WTC11 (cell line): ENCODE measurements around the gene FH. TPM values are rescaled to one million over a fixed set of nuclear protein-coding genes. Genes with fewer than 3 reads are reported as not detected.

Experiments used
- ATAC-seq: fragments of 200-7000 bp; cut with Tn5 transposase; 2 replicates; pipeline ENCODE4 v1.10.0; 2021; ENCODE audit warnings: mild to moderate bottlenecking, moderate library complexity
- CTCF ChIA-PET: fragments of 300-600 bp; sonication (Branson Sonifier 250); formaldehyde crosslinking; loops from one replicate; lab custom pipeline; 2021; ENCODE audit warnings: antibody characterized with exemption; lab: Charles Lee
- POLR2A ChIA-PET: fragments of 350-600 bp; sonication (Branson Sonifier 250); formaldehyde crosslinking; loops from one replicate; lab custom pipeline; 2021; ENCODE audit warnings: antibody characterized with exemption; lab: Charles Lee
- DNase-seq: peaks from one replicate; pipeline ENCODE4 v3.0.0; 2021; ENCODE audit warnings: low spot score
- H3K27ac Mint-ChIP-seq: 2 replicates; pipeline ENCODE4 v1.8.0; 2021; ENCODE audit warnings: mixed read lengths
- H3K27me3 Mint-ChIP-seq: 2 replicates; pipeline ENCODE4 v1.8.0; 2021; ENCODE audit warnings: low read depth, mild to moderate bottlenecking, moderate library complexity, mixed read lengths
- H3K36me3 Mint-ChIP-seq: 2 replicates; pipeline ENCODE4 v1.8.0; 2021; ENCODE audit warnings: mixed read lengths
- H3K4me1 Mint-ChIP-seq: 2 replicates; pipeline ENCODE4 v1.8.0; 2022; ENCODE audit warnings: mixed read lengths
- H3K4me3 Mint-ChIP-seq: 2 replicates; pipeline ENCODE4 v1.8.0; 2021; ENCODE audit warnings: mild to moderate bottlenecking, moderate library complexity, mixed read lengths
- H3K9me3 Mint-ChIP-seq: 2 replicates; pipeline ENCODE4 v1.8.0; 2021; ENCODE audit warnings: mixed read lengths
- EMX1 ChIP-seq: fragments of 250-450 bp; sonication (Bioruptor Pico); IDR thresholded peaks from 2 replicates; pipeline ENCODE4 v1.8.0; 2021; ENCODE audit warnings: mild to moderate bottlenecking
- GTF2I ChIP-seq: fragments of 250-450 bp; sonication (Bioruptor Pico); conservative IDR thresholded peaks from 2 replicates; pipeline ENCODE4 v1.4.0; 2021; ENCODE audit warnings: mild to moderate bottlenecking
- HMGA2 ChIP-seq: fragments of 250-450 bp; sonication (Bioruptor Pico); IDR thresholded peaks from 2 replicates; pipeline ENCODE4 v1.4.0; 2021; ENCODE audit warnings: mild to moderate bottlenecking, moderate library complexity
- KAT7 ChIP-seq: sonication (generic); formaldehyde crosslinking; IDR thresholded peaks from 2 replicates; pipeline ENCODE4 v1.8.1; 2023; ENCODE audit warnings: missing genetic modification reagents, mild to moderate bottlenecking, borderline replicate concordance
- NFATC4 ChIP-seq: fragments of 250-450 bp; sonication (Bioruptor Pico); IDR thresholded peaks from 2 replicates; pipeline ENCODE4 v1.9.0; 2021; ENCODE audit warnings: mild to moderate bottlenecking
- NR3C1 ChIP-seq: sonication (generic); formaldehyde crosslinking; conservative IDR thresholded peaks from 2 replicates; pipeline ENCODE4 v1.8.1; 2023; ENCODE audit warnings: low read depth, mild to moderate bottlenecking, missing genetic modification reagents
- SOX15 ChIP-seq: fragments of 250-450 bp; sonication (Bioruptor Pico); IDR thresholded peaks from 2 replicates; pipeline ENCODE4 v1.9.0; 2021; ENCODE audit warnings: mild to moderate bottlenecking
- TEAD4 ChIP-seq: sonication (generic); formaldehyde crosslinking; IDR thresholded peaks from 2 replicates; pipeline ENCODE4 v1.8.0; 2022; ENCODE audit warnings: mild to moderate bottlenecking, missing genetic modification reagents
- ZNF121 ChIP-seq: sonication (generic); formaldehyde crosslinking; IDR thresholded peaks from 2 replicates; pipeline ENCODE4 v1.8.0; 2023; ENCODE audit warnings: missing genetic modification reagents
- ZNF219 ChIP-seq: sonication (generic); formaldehyde crosslinking; IDR thresholded peaks from 2 replicates; pipeline ENCODE4 v1.8.0; 2023; ENCODE audit warnings: missing genetic modification reagents, mild to moderate bottlenecking, borderline replicate concordance
- ZNF263 ChIP-seq: sonication (generic); formaldehyde crosslinking; IDR thresholded peaks from 2 replicates; pipeline ENCODE4 v1.8.1; 2022; ENCODE audit warnings: low read depth, mild to moderate bottlenecking, moderate library complexity, missing genetic modification reagents
- ZNF671 ChIP-seq: fragments of 250-450 bp; sonication (Bioruptor Pico); IDR thresholded peaks from 2 replicates; pipeline ENCODE4 v1.8.0; 2021; ENCODE audit warnings: mild to moderate bottlenecking
- total RNA-seq: library from RNA; stranded (reverse); gene quantifications from 3 replicates; pipeline ENCODE4 v1.2.3, GENCODE V29; 2021
- TF ChIP-seq, protein P1 (sequence below): sonication (generic); formaldehyde crosslinking; IDR thresholded peaks from 2 replicates; pipeline ENCODE4 v1.8.0; 2022; ENCODE audit warnings: missing genetic modification reagents
- TF ChIP-seq, protein P2 (sequence below): sonication (generic); formaldehyde crosslinking; IDR thresholded peaks from 2 replicates; pipeline ENCODE4 v1.8.1; 2023; ENCODE audit warnings: mild to moderate bottlenecking, missing genetic modification reagents, moderate library complexity
- TF ChIP-seq, protein P3 (sequence below): sonication (generic); formaldehyde crosslinking; IDR thresholded peaks from 2 replicates; pipeline ENCODE4 v1.8.0; 2022; ENCODE audit warnings: mild to moderate bottlenecking, missing genetic modification reagents
- TF ChIP-seq, protein P4 (sequence below): fragments of 250-450 bp; sonication (Bioruptor Pico); IDR thresholded peaks from 2 replicates; pipeline ENCODE4 v1.9.0; 2021; ENCODE audit warnings: mild to moderate bottlenecking, borderline replicate concordance
- TF ChIP-seq, protein P5 (sequence below): sonication (generic); formaldehyde crosslinking; IDR thresholded peaks from 2 replicates; pipeline ENCODE4 v1.8.0; 2023; ENCODE audit warnings: missing genetic modification reagents
- TF ChIP-seq, protein P6 (sequence below): fragments of 250-450 bp; sonication (Bioruptor Pico); conservative IDR thresholded peaks from 2 replicates; pipeline ENCODE4 v1.9.0; 2021; ENCODE audit warnings: mild to moderate bottlenecking

FH gene
- total RNA-seq, 1 experiment from 2014 or later, result 77.4 TPM

DNA sequence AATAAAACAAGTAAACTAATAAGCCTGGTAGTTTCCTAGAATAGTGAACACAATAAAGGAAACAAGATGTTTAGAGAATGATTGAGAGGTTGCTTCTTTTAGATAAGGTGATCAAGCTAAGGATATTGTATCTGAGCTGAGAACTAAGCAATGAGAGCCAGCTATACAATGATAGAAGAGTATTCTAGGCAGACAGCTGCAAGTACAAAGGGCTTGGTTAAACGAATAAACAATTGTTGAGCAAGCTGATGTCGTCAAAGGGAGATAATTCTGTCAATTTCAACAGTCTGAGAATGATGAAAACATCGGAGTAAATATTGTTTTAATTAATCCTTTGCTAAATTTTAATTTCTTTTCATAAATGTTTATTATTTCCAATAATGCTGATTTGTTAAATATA, 5.5 kb upstream of the FH start (continued):
- TF ChIP-seq, protein P1, sequence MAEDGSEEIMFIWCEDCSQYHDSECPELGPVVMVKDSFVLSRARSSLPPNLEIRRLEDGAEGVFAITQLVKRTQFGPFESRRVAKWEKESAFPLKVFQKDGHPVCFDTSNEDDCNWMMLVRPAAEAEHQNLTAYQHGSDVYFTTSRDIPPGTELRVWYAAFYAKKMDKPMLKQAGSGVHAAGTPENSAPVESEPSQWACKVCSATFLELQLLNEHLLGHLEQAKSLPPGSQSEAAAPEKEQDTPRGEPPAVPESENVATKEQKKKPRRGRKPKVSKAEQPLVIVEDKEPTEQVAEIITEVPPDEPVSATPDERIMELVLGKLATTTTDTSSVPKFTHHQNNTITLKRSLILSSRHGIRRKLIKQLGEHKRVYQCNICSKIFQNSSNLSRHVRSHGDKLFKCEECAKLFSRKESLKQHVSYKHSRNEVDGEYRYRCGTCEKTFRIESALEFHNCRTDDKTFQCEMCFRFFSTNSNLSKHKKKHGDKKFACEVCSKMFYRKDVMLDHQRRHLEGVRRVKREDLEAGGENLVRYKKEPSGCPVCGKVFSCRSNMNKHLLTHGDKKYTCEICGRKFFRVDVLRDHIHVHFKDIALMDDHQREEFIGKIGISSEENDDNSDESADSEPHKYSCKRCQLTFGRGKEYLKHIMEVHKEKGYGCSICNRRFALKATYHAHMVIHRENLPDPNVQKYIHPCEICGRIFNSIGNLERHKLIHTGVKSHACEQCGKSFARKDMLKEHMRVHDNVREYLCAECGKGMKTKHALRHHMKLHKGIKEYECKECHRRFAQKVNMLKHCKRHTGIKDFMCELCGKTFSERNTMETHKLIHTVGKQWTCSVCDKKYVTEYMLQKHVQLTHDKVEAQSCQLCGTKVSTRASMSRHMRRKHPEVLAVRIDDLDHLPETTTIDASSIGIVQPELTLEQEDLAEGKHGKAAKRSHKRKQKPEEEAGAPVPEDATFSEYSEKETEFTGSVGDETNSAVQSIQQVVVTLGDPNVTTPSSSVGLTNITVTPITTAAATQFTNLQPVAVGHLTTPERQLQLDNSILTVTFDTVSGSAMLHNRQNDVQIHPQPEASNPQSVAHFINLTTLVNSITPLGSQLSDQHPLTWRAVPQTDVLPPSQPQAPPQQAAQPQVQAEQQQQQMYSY (CRISPR knock-in tag), result no peak
- TF ChIP-seq, protein P2, sequence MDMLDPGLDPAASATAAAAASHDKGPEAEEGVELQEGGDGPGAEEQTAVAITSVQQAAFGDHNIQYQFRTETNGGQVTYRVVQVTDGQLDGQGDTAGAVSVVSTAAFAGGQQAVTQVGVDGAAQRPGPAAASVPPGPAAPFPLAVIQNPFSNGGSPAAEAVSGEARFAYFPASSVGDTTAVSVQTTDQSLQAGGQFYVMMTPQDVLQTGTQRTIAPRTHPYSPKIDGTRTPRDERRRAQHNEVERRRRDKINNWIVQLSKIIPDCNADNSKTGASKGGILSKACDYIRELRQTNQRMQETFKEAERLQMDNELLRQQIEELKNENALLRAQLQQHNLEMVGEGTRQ (CRISPR knock-in tag), result no peak

DNA sequence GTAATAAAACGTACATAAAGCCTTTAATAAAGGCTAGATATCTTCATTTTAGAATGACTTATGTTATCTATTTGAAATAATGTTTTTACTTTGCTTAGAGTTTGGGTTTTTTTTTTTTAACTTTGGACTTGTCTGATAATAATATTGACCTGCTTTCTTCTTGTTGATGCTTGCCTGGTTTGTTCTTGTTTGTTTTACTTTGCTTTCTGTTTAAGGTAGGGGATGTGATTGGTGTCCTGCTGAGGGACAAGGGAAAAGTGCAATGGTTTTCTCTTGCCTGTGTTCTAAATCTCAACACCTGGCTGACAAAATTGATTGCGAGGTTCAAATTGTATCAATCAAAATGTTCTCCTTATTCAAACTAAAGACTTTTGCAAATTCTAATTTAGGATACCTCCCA, 2.2 kb upstream of the FH start:
- no peak for DNase-seq
- ChIA-PET CTCF (no interaction called here), POLR2A (no interaction called here)
- TF ChIP-seq ZNF219 (no peak), EMX1 (CRISPR knock-in tag) (no peak), TEAD4 (CRISPR knock-in tag) (no peak), ZNF671 (no peak), KAT7 (CRISPR knock-in tag) (no peak), NR3C1 (CRISPR knock-in tag) (no peak), GTF2I (CRISPR knock-in tag) (no peak), HMGA2 (CRISPR knock-in tag) (no peak), ZNF263 (CRISPR knock-in tag) (no peak), SOX15 (CRISPR knock-in tag) (no peak), ZNF121 (CRISPR knock-in tag) (no peak), NFATC4 (no peak)
- TF ChIP-seq, protein P3, sequence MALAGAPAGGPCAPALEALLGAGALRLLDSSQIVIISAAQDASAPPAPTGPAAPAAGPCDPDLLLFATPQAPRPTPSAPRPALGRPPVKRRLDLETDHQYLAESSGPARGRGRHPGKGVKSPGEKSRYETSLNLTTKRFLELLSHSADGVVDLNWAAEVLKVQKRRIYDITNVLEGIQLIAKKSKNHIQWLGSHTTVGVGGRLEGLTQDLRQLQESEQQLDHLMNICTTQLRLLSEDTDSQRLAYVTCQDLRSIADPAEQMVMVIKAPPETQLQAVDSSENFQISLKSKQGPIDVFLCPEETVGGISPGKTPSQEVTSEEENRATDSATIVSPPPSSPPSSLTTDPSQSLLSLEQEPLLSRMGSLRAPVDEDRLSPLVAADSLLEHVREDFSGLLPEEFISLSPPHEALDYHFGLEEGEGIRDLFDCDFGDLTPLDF (CRISPR knock-in tag), result no peak
- TF ChIP-seq, protein P4, sequence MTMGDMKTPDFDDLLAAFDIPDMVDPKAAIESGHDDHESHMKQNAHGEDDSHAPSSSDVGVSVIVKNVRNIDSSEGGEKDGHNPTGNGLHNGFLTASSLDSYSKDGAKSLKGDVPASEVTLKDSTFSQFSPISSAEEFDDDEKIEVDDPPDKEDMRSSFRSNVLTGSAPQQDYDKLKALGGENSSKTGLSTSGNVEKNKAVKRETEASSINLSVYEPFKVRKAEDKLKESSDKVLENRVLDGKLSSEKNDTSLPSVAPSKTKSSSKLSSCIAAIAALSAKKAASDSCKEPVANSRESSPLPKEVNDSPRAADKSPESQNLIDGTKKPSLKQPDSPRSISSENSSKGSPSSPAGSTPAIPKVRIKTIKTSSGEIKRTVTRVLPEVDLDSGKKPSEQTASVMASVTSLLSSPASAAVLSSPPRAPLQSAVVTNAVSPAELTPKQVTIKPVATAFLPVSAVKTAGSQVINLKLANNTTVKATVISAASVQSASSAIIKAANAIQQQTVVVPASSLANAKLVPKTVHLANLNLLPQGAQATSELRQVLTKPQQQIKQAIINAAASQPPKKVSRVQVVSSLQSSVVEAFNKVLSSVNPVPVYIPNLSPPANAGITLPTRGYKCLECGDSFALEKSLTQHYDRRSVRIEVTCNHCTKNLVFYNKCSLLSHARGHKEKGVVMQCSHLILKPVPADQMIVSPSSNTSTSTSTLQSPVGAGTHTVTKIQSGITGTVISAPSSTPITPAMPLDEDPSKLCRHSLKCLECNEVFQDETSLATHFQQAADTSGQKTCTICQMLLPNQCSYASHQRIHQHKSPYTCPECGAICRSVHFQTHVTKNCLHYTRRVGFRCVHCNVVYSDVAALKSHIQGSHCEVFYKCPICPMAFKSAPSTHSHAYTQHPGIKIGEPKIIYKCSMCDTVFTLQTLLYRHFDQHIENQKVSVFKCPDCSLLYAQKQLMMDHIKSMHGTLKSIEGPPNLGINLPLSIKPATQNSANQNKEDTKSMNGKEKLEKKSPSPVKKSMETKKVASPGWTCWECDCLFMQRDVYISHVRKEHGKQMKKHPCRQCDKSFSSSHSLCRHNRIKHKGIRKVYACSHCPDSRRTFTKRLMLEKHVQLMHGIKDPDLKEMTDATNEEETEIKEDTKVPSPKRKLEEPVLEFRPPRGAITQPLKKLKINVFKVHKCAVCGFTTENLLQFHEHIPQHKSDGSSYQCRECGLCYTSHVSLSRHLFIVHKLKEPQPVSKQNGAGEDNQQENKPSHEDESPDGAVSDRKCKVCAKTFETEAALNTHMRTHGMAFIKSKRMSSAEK, result no peak
- TF ChIP-seq, protein P5, sequence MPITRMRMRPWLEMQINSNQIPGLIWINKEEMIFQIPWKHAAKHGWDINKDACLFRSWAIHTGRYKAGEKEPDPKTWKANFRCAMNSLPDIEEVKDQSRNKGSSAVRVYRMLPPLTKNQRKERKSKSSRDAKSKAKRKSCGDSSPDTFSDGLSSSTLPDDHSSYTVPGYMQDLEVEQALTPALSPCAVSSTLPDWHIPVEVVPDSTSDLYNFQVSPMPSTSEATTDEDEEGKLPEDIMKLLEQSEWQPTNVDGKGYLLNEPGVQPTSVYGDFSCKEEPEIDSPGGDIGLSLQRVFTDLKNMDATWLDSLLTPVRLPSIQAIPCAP (CRISPR knock-in tag), result no peak
- TF ChIP-seq, protein P6, sequence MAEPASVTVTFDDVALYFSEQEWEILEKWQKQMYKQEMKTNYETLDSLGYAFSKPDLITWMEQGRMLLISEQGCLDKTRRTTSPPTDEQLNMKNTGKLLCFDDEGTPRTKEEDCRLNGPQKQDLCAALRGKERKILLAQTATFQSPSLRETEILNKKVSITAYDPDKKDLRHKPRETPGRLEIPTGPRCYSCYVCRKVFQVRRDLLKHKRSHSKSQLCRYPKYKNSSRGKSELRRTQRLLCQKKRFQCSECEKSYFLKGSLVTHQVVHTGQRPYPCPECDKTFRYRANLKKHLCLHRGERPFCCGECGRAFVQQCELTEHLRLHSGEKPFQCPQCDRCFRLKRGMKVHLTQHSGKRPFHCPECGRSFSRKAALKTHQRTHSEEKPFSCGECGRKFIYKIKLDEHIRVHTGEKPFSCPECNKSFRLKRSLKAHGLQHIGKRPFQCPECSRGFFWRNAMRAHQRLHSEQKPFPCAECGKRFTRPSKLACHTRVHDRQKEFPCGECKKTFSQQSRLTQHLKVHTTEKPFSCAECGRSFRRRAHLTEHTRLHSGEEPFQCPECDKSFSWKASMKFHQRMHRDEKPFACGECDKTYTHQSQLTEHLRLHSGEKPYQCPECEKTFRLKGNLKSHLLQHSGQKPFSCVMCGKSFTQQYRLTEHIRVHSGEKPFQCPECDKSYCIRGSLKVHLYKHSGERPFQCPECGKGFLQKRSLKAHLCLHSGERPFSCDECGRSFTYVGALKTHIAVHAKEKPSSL, result no peak
- H3K4me3 Mint-ChIP-seq, result no peak overlapping the region
- peaks cover 9% of the 10 kb centered on the region for H3K27me3 Mint-ChIP-seq
- peaks cover 8% of the 10 kb centered on the region for H3K4me1 Mint-ChIP-seq
- ATAC-seq, result no peak
- no peak overlapping the region for H3K27ac Mint-ChIP-seq
- peaks cover 4% of the 10 kb centered on the region for H3K36me3 Mint-ChIP-seq
- H3K9me3 Mint-ChIP-seq, result no peaks in the 10 kb centered on the region
